ENCODE data around the gene CCDC117. TPM values are rescaled to one million over a fixed set of nuclear protein-coding genes. Genes with fewer than 3 reads are reported as not detected.
A peak's percentile ranks its signal among the peaks of the same experiment; 100 is the strongest.

CCDC117 gene
- total and polyA plus RNA-seq, 4 donors: 8.1 to 24.0 (median 16.2) TPM

GRCh38 chr22:28800308-28801041 lies 28.0 kb downstream of the CCDC117 start, which contains the start of gene XBP1:
Gene XBP1, minus strand, starts transcription at chr22:28800569.
- peak; percentile 94 for DNase-seq (ENCODE audit: low spot score)
- Histone ChIP-seq H3K27ac (ENCODE audit: low read depth in 1 of 2, low read length in 2 of 2) (peak within 1 kb of the TSS; percentile 99), H3K27me3 (ENCODE audit: control insufficient read depth in 4 of 4, insufficient read depth in 4 of 4, low read length in 3 of 4) (no peaks in the 10 kb centered on the region), H3K9me3 (ENCODE audit: control insufficient read depth in 4 of 4, low read length in 3 of 4) (no peaks in the 10 kb centered on the region), H3K4me3 (ENCODE audit: low read depth in 1 of 3, low read length in 3 of 3) (peak within 1 kb of the TSS; percentile 91 to 99 (median 98)), H3K9ac (ENCODE audit: low read depth in 1 of 2, low read length in 2 of 2) (peak within 1 kb of the TSS; percentile 93 to 100), H3K4me1 (ENCODE audit: control insufficient read depth in 4 of 4, insufficient read depth in 4 of 4, low read length in 3 of 4) (peaks cover 2 to 29% (median 10%) of the 10 kb centered on the region in 4 donors), H3K36me3 (ENCODE audit: control insufficient read depth in 4 of 4, insufficient read depth in 3 of 4, low read depth in 1 of 4, low read length in 3 of 4) (peaks cover 5 to 37% (median 22%) of the 10 kb centered on the region in 4 donors)
- WGBS: under 1% methylated on average over 78 of the region's 78 CpGs
- TF ChIP-seq FOXA1 (IDR thresholded peaks at IDR 0.05) (no peak), RAD21 (IDR thresholded peaks at IDR 0.05) (peak in 1 of 2 donors; percentile 24), YY1 (IDR thresholded peaks at IDR 0.05) (peak; percentile 96), JUND (IDR thresholded peaks at IDR 0.05) (peak in 1 of 2 donors; percentile 24), NR2F2 (IDR thresholded peaks at IDR 0.05) (peak; percentile 55), EGR1 (IDR thresholded peaks at IDR 0.05; ENCODE audit: low read depth in 2 of 2) (no peak), HNF4G (IDR thresholded peaks at IDR 0.05) (no peak), GABPA (IDR thresholded peaks at IDR 0.05 in 1 of 2, conservative IDR thresholded peaks at IDR 0.05 in 1 of 2) (no peak), HNF4A (conservative IDR thresholded peaks at IDR 0.05) (peak; percentile 45), ATF3 (IDR thresholded peaks at IDR 0.05) (no peak), SP1 (IDR thresholded peaks at IDR 0.05) (peak; percentile 60), TAF1 (conservative IDR thresholded peaks at IDR 0.05) (peak; percentile 58), RXRA (IDR thresholded peaks at IDR 0.05) (peak; percentile 72 to 84), FOXA2 (IDR thresholded peaks at IDR 0.05) (no peak), CTCF (IDR thresholded peaks at IDR 0.05; ENCODE audit: low read depth, low read length, missing input control) (no peak)
- TF ChIP-seq, protein P1, sequence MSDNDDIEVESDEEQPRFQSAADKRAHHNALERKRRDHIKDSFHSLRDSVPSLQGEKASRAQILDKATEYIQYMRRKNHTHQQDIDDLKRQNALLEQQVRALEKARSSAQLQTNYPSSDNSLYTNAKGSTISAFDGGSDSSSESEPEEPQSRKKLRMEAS (IDR thresholded peaks at IDR 0.05): peak; percentile 24
- TF ChIP-seq, protein P2, sequence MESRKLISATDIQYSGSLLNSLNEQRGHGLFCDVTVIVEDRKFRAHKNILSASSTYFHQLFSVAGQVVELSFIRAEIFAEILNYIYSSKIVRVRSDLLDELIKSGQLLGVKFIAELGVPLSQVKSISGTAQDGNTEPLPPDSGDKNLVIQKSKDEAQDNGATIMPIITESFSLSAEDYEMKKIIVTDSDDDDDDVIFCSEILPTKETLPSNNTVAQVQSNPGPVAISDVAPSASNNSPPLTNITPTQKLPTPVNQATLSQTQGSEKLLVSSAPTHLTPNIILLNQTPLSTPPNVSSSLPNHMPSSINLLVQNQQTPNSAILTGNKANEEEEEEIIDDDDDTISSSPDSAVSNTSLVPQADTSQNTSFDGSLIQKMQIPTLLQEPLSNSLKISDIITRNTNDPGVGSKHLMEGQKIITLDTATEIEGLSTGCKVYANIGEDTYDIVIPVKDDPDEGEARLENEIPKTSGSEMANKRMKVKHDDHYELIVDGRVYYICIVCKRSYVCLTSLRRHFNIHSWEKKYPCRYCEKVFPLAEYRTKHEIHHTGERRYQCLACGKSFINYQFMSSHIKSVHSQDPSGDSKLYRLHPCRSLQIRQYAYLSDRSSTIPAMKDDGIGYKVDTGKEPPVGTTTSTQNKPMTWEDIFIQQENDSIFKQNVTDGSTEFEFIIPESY (IDR thresholded peaks at IDR 0.05): no peak
- TF ChIP-seq, protein P3, sequence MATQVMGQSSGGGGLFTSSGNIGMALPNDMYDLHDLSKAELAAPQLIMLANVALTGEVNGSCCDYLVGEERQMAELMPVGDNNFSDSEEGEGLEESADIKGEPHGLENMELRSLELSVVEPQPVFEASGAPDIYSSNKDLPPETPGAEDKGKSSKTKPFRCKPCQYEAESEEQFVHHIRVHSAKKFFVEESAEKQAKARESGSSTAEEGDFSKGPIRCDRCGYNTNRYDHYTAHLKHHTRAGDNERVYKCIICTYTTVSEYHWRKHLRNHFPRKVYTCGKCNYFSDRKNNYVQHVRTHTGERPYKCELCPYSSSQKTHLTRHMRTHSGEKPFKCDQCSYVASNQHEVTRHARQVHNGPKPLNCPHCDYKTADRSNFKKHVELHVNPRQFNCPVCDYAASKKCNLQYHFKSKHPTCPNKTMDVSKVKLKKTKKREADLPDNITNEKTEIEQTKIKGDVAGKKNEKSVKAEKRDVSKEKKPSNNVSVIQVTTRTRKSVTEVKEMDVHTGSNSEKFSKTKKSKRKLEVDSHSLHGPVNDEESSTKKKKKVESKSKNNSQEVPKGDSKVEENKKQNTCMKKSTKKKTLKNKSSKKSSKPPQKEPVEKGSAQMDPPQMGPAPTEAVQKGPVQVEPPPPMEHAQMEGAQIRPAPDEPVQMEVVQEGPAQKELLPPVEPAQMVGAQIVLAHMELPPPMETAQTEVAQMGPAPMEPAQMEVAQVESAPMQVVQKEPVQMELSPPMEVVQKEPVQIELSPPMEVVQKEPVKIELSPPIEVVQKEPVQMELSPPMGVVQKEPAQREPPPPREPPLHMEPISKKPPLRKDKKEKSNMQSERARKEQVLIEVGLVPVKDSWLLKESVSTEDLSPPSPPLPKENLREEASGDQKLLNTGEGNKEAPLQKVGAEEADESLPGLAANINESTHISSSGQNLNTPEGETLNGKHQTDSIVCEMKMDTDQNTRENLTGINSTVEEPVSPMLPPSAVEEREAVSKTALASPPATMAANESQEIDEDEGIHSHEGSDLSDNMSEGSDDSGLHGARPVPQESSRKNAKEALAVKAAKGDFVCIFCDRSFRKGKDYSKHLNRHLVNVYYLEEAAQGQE (IDR thresholded peaks at IDR 0.05): peak; percentile 92

Data from liver (tissue), 9 donors.